T-helper 2 cell treated with Interferon-gamma antibody and Interleukin-4, amounts not matched to agents 5 μg/mL and 100 μg/mL, for 36 hours (primary cell): ENCODE results near the gene KBTBD3.
"Not testable (repeated sequence)": the region's sequence is repeated elsewhere in the genome, so short reads cannot be mapped to it uniquely, and the experiment has no call there.

Experiments used
- DNase-seq: peaks from one replicate; pipeline ENCODE4 v3.0.0; 2021; ENCODE audit warnings: low spot score
- H3K27ac Mint-ChIP-seq: one replicate; pipeline ENCODE4 v1.8.0; 2021; ENCODE audit warnings: mild to moderate bottlenecking, mixed read lengths
- H3K27me3 Mint-ChIP-seq: one replicate; pipeline ENCODE4 v1.8.0; 2021; ENCODE audit warnings: low read depth, mixed read lengths
- H3K36me3 Mint-ChIP-seq: one replicate; pipeline ENCODE4 v1.8.0; 2021; ENCODE audit warnings: low read depth, mixed read lengths
- H3K4me1 Mint-ChIP-seq: one replicate; pipeline ENCODE4 v1.8.0; 2021; ENCODE audit warnings: low read depth, mixed read lengths
- H3K4me3 Mint-ChIP-seq: one replicate; pipeline ENCODE4 v1.8.0; 2022; ENCODE audit warnings: mild to moderate bottlenecking, moderate library complexity, mixed read lengths
- H3K9me3 Mint-ChIP-seq: one replicate; pipeline ENCODE4 v1.8.0; 2021; ENCODE audit warnings: mixed read lengths

Gene KBTBD3

DNA sequence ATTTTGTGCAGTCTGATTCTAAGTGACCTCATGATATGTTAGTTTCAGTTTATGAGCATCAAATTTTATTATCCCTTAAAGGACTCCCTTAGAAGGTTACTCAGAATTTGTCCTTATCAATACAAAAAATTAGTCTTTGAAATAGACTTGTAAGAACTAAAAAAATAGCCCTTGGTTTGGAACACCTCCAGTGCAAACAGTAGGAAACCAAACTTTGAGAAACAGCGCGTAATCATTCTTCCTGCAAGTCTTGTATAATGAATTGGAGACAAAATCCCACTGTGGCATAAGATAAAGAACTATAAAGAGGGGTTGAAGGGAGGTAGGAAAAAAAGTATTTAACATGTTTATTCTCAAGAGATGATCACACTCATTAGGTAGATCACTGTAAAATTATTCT, 44.3 kb downstream of the KBTBD3 start:
- Mint-ChIP-seq H3K4me1 (peaks cover 5% of the 10 kb centered on the region), H3K27ac (no peak overlapping the region), H3K27me3 (peaks cover 9% of the 10 kb centered on the region), H3K9me3 (no peaks in the 10 kb centered on the region), H3K36me3 (no peaks in the 10 kb centered on the region), H3K4me3 (no peak overlapping the region)
- no peak for DNase-seq

DNA sequence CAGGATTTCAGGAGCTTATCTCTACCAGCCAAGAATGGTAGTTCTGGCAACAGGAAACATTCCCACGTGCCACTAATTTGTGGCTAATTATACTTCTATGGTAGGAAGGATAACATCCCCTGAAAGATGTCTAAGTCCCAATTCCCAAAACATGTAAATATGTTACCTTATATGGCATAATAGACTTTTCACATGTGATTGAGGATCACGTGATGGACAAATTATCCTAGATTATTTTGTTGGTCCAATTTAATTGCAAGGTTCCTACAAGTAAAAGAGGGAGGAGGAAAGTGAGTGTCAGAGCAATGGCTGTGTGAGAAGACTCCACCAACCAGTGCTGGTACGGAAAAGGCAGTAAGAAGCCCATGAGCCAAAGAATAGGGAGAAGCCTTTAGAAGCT, 45.2 kb downstream of the KBTBD3 start:
- DNase-seq: no peak

DNA sequence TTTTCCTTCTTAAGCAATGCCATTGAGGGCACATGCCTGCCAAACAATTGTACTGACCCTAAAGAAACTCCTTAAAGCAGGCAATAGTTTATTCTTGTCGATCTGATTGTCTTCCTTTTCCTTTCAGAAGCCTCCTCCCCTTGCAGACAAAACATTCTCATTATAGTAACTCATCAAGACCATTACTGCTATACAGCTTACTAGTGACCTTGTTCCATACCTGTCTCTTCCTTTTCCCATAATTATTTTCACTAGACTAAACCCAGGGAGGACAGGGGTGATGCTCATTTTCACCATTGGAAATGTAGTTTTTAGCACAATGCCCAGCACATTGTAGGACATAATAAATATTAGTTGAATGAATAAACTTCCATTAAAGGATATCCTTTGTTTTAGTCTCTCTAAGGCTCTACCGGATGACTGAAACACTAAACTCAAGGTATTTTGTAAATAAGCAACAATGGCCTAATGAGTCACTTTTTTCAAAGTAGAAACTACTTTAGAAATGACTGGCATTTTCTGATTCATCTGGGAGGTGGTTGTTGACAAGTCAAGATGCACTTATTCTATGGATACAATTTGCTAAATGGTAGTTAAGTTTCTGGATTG, 45.8 kb downstream of the KBTBD3 start:
- peaks cover 12% of the 10 kb centered on the region for H3K27me3 Mint-ChIP-seq

More for the DNA sequence above, 45.2 kb downstream of the KBTBD3 start:
- Mint-ChIP-seq H3K4me1 (peaks cover 5% of the 10 kb centered on the region), H3K4me3 (no peak overlapping the region), H3K27ac (no peak overlapping the region), H3K36me3 (no peaks in the 10 kb centered on the region), H3K9me3 (no peaks in the 10 kb centered on the region), H3K27me3 (peaks cover 12% of the 10 kb centered on the region)

DNA sequence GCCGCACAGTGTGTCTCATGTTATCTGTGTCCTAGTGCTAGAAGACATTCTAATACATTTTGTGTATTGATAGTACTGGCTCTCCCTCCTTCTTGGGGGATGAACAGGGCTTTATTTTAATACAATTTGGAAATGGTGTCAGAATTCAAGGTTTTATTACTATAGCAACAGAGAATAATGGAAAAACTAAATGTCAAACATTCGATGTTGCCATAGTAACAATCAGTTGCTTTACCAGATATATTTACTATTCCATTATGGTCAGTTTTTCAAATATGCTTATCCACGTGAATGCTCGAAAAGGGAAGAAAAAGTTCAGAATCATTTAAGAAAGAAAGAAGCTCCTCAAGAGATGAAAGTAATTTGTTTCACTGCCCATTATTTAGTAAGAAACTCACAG, 46.5 kb downstream of the KBTBD3 start:
- Mint-ChIP-seq H3K4me1 (peaks cover 5% of the 10 kb centered on the region), H3K9me3 (no peaks in the 10 kb centered on the region), H3K27ac (no peak overlapping the region), H3K36me3 (no peaks in the 10 kb centered on the region), H3K27me3 (peaks cover 18% of the 10 kb centered on the region), H3K4me3 (no peak overlapping the region)
- DNase-seq: no peak

More for the DNA sequence above, 45.8 kb downstream of the KBTBD3 start:
- H3K9me3 Mint-ChIP-seq: no peaks in the 10 kb centered on the region
- no peak overlapping the region for H3K4me3 Mint-ChIP-seq
- H3K4me1 Mint-ChIP-seq: peaks cover 5% of the 10 kb centered on the region
- H3K36me3 Mint-ChIP-seq: no peaks in the 10 kb centered on the region
- DNase-seq: no peak
- H3K27ac Mint-ChIP-seq: no peak overlapping the region

DNA sequence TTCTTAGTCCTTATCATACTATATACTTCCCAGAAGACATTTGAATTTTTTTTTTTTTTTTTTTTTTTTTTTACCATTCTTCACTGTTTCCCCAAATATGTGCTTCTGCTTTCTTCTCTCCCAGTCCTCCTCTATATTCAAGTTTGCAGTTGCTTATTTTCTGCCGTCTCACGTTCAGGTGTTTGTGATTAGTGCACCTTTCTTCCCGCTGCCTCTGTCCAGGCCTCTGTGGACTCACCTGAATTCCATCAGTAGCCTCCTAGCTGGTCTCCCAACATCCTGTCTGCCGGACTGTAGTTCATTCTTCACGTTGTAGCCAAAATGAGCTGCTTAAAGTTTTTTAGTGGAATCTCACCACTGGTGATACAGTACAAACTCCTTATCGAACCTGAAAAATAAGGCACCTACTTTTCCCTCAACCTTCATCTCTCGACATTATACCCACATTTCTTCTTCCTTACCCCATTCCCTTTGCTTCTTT, 54.3 kb downstream of the KBTBD3 start:
- Mint-ChIP-seq H3K27me3 (peaks cover 9% of the 10 kb centered on the region), H3K9me3 (no peaks in the 10 kb centered on the region), H3K4me1 (peaks cover 33% of the 10 kb centered on the region), H3K36me3 (peaks cover 16% of the 10 kb centered on the region), H3K27ac (peak overlapping the region; percentile 90), H3K4me3 (peak overlapping the region; percentile 92)
- DNase-seq: no peak

DNA sequence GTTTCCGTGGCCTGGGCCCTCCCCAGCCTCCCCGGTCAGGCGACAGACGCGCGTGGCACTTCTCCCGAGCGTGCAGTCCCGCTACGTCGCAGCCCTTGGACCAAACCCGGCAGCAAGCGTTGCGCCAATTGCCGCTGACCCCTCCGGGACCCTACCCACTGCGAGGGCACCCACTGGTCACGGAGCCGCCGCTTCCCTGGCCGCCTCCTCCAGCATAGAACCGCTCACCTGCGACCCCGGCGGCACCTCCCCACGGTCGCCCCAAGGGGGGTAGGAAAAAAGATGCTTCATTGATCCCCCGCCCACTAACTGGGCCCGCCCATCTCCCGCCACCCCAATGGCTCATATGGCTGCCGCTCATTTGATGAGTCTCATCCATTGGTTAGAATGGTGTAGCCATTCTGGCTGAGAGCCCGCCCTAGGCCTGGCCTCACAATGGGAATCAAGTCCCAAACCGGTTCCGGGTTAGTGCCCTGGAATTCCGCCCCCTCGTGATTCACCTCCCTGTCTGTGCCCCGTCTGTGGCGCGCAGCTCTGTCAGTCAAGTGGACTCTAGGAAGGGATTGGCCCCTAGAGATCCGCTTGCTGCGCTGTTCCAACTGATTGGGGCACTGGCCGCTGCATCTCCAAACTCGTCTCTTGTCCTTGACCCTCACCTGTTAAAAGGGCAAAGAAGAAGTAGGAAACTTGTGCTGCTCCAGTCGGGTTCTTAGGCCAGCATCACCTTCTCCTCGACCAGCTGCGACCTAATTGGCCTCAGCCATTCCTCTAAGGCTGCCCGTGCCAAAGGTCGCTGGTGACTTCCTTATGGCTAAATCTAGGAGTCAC, 55.0 kb downstream of the KBTBD3 start, which contains the start of gene MSANTD4:
Gene MSANTD4 (minus strand): TSS at position 274 of the 828 bp plus-strand sequence. CDS start 11,323 bp downstream, outside the sequence.
- Mint-ChIP-seq H3K27ac (peak within 1 kb of the TSS; percentile 90), H3K36me3 (peaks cover 16% of the 10 kb centered on the region), H3K4me3 (peak within 1 kb of the TSS; percentile 92), H3K4me1 (peaks cover 33% of the 10 kb centered on the region), H3K27me3 (peaks cover 7% of the 10 kb centered on the region), H3K9me3 (no peaks in the 10 kb centered on the region)
- DNase-seq: peak; percentile 97

DNA sequence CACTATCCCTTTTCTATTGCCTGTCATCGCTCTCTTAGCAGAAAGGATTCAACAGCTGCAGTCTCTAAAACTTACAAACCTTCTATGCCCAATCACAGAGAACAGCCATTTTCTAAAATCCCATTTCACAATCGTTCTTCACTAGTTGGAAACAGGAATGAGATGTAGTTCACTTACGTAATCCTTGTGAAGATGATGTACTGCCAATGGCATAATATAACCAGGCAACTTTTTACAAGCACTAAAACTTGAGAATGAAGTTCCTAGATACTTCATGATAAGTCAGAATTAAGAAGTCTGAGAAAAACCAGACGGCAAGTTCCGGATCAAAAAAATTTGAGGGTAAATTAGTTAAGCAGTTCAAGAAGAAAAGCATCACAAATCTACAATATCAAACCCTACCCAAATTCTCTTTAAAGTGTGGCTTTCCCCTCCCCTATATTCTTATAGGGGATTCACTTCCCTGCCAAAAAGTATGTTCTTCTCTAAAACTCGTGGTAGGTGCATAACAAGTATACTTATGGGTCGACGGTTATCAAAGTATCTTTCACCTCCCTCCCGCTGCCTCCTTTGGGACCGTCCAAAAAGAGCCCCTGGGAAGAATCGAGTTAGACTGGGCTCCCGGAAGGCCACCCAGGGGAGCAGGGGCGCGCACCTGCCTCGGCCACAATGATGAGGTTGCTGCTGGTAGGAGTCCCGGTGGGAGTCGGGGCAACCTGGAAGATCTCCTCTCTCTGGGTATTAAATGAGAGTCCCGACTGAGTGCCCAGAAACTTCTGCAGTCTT, 55.8 kb downstream of the KBTBD3 start:
- H3K27me3 Mint-ChIP-seq: peaks cover 5% of the 10 kb centered on the region
- DNase-seq: no peak

DNA sequence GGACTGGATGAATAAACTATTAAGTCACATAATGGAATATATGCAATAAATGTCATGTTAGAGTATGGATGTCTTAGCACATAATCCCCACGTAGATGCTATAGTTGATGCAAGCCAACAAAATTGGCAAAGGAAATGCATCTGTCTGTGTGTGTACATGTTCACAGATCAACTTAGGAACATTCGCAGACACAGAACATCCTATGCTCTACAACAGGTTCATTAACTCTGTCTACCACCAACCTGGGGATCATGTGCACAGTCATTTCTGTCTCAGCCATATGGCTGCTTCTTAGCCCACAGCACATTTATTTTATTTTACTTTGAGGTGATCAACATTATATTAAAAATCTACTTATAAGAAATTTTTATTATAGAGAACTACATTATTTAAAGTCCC, 60.1 kb downstream of the KBTBD3 start:
- Mint-ChIP-seq H3K27me3 (no peaks in the 10 kb centered on the region), H3K27ac (no peak overlapping the region), H3K4me1 (peaks cover 32% of the 10 kb centered on the region), H3K9me3 (no peaks in the 10 kb centered on the region), H3K4me3 (no peak overlapping the region), H3K36me3 (peaks cover 26% of the 10 kb centered on the region)
- no peak for DNase-seq

More for the DNA sequence above, 55.8 kb downstream of the KBTBD3 start:
- Mint-ChIP-seq H3K4me3 (peak overlapping the region; percentile 92), H3K9me3 (no peaks in the 10 kb centered on the region), H3K36me3 (peaks cover 16% of the 10 kb centered on the region), H3K27ac (peak overlapping the region; percentile 90), H3K4me1 (peaks cover 37% of the 10 kb centered on the region)

DNA sequence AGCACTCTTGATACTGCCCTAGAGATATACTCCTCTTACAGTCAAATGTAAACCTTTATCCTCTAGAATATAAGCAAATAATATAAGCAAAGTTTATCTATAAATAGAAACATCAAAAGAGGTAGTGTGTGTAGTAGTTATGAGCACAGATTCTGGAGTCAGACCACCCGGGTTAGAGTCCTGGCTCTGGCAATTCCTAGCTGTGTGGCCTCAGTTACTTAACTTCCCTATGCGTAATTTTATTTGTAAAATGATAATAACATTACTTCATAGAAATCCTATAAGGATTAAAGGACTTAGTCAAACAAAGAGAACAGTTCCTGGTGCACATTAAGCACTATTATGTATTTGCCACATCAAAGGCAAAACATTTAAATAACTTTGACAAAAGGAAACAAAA, 62.1 kb downstream of the KBTBD3 start:
- peaks cover 35% of the 10 kb centered on the region for H3K36me3 Mint-ChIP-seq
- peaks cover 24% of the 10 kb centered on the region for H3K4me1 Mint-ChIP-seq
- no peaks in the 10 kb centered on the region for H3K9me3 Mint-ChIP-seq
- H3K4me3 Mint-ChIP-seq: no peak overlapping the region
- H3K27ac Mint-ChIP-seq: no peak overlapping the region
- H3K27me3 Mint-ChIP-seq: no peaks in the 10 kb centered on the region
- DNase-seq: no peak

DNA sequence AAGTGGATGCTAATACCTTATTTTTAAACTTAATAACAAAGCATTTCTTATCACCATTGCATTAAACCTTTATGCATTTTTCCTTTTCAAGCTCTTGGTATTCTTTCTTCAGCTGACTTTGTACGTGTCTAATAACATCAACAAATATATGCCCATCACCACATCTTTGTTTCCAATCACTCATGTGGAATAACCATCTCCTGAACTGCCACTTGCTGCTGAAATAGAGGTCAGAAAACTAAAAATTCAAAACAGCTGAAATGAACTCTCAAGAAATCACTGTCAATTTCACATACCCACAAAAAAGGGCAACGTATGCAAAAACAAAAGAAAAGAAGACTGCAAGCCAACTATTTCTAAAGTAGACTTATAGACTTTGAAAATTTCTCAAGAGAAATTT, 62.5 kb downstream of the KBTBD3 start:
- Mint-ChIP-seq H3K9me3 (no peaks in the 10 kb centered on the region), H3K27me3 (no peaks in the 10 kb centered on the region), H3K4me1 (peaks cover 20% of the 10 kb centered on the region), H3K4me3 (no peak overlapping the region), H3K27ac (no peak overlapping the region), H3K36me3 (peaks cover 35% of the 10 kb centered on the region)
- DNase-seq: no peak

DNA sequence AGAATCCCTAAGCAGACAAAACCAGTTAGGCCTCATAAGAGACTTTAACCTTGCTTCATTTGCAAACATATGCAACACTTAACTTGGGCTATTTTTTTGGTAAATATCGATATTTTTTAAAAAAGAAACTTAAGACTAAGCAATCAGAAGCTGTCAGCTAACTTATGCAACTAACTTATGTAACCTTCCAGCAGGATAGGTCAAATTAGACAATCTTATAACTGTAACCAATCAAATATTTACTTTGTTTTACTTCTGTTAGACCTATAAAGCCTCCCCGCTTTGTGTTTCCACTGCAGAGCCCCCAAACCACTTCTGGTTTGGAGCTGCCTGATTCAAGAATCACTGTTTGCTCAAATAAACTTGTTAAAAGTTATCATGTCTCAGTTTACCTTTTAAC, 63.1 kb downstream of the KBTBD3 start:
- peaks cover 38% of the 10 kb centered on the region for H3K36me3 Mint-ChIP-seq
- no peaks in the 10 kb centered on the region for H3K9me3 Mint-ChIP-seq
- H3K27me3 Mint-ChIP-seq: no peaks in the 10 kb centered on the region
- DNase-seq: no peak
- H3K27ac Mint-ChIP-seq: no peak overlapping the region
- H3K4me3 Mint-ChIP-seq: no peak overlapping the region
- peaks cover 16% of the 10 kb centered on the region for H3K4me1 Mint-ChIP-seq

DNA sequence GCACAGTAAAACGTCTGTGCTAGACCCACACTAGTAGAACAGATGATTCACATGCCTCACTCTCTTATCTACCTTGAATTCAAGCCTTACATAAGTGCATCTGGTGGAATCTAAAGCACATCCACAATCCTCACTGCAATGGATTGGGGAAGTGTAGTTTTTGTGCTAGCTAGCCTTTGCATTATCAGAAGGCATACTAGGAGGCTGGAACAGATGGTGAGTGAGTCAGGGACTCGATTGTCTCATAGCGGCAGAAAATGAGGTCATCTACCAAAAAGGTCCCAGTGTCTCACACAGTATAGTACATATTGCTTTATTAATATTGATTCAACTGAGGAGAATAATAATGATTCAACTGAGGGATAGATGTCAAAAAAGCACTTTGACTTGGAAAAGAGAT, 64.4 kb downstream of the KBTBD3 start:
- Mint-ChIP-seq H3K4me1 (peaks cover 9% of the 10 kb centered on the region), H3K9me3 (no peaks in the 10 kb centered on the region)
- no peak for DNase-seq

DNA sequence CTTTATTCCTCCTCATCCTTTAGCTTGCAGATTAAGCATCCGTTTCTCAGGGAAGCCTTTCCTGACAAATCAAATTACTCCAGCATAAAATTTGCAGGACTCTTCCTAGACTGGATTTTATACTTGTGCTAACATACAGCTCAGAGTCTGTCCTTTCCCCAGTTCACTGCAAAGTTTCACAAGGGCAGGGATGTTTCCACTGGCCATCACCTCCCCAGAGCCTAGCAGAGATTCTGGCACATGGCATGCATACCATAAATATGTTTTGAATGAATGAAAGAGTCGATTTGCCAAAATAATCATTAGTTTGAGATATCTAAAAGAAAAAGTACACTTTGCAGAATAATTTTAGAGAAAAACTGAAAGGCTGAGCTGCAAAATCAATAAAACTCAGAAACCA, 65.7 kb downstream of the KBTBD3 start:
- H3K4me3 Mint-ChIP-seq: no peak overlapping the region
- no peak for DNase-seq
- peaks cover 7% of the 10 kb centered on the region for H3K4me1 Mint-ChIP-seq
- H3K27me3 Mint-ChIP-seq: no peaks in the 10 kb centered on the region
- H3K27ac Mint-ChIP-seq: no peak overlapping the region
- peaks cover 61% of the 10 kb centered on the region for H3K36me3 Mint-ChIP-seq
- no peaks in the 10 kb centered on the region for H3K9me3 Mint-ChIP-seq

More for the DNA sequence above, 64.4 kb downstream of the KBTBD3 start:
- no peak overlapping the region for H3K4me3 Mint-ChIP-seq
- no peaks in the 10 kb centered on the region for H3K27me3 Mint-ChIP-seq
- H3K36me3 Mint-ChIP-seq: peaks cover 49% of the 10 kb centered on the region
- no peak overlapping the region for H3K27ac Mint-ChIP-seq

DNA sequence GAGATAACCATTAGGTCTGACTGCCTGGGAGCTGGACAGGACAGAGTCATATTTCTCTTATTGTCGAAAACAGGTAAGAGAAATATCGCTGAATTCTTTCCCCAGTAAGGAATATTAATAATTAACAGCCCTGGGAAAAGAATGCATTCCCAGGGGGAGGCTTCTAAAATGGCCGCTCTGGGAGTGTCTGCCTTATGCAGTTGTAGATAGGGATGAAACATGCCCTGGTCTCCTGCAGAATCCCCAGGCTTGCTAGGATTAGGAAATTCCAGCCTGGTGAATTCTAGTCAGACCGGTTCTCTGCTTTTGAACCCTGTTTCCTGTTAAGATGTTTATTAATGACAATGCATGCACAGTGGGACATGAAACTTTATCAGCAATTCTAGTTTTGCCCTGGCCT, 74.1 kb downstream of the KBTBD3 start:
- not testable (repeated sequence) for DNase-seq, H3K4me1 Mint-ChIP-seq, H3K27me3 Mint-ChIP-seq, H3K27ac Mint-ChIP-seq, H3K4me3 Mint-ChIP-seq
- peaks cover 13% of the 10 kb centered on the region for H3K9me3 Mint-ChIP-seq
- peaks cover 61% of the 10 kb centered on the region for H3K36me3 Mint-ChIP-seq
